GM23338 (cell line): Measurements from ENCODE around the gene SPRR2E. TPM values are rescaled to one million over a fixed set of nuclear protein-coding genes. Genes with fewer than 3 reads are reported as not detected.

Experiments
- ATAC-seq: fragments of 200-7000 bp; cut with Tn5 transposase; 3 replicates; pipeline ENCODE4 v1.9.1; 2020
- DNase-seq: peaks from one replicate; pipeline ENCODE4 v3.0.0-alpha.2; 2015; ENCODE audit warnings: low spot score
- H2AFZ ChIP-seq: fragments of 200-600 bp; sonication (generic); 2 replicates; pipeline ENCODE4 v1.8.0; 2016; ENCODE audit warnings: antibody characterized with exemption, mild to moderate bottlenecking, moderate library complexity
- H3F3A ChIP-seq: fragments of 200-600 bp; sonication (generic); replicated peaks from 2 replicates; pipeline ENCODE4 v1.8.0; 2017; ENCODE audit warnings: antibody characterized with exemption, mixed run types, low read depth
- H3K27ac ChIP-seq: fragments of 200-600 bp; sonication (generic); 2 replicates; pipeline ENCODE4 v1.6.1; 2016; ENCODE audit warnings: low read depth
- H3K27me3 ChIP-seq: fragments of 200-600 bp; sonication (generic); 2 replicates; pipeline ENCODE4 v1.8.0; 2016; ENCODE audit warnings: mild to moderate bottlenecking, mixed run types, moderate library complexity; ENCODE audit not compliant: insufficient read depth
- H3K36me3 ChIP-seq: fragments of 200-600 bp; sonication (generic); 2 replicates; pipeline ENCODE4 v1.8.0; 2016; ENCODE audit warnings: mild to moderate bottlenecking; ENCODE audit not compliant: insufficient read depth
- H3K4me1 ChIP-seq: fragments of 200-600 bp; sonication (generic); 2 replicates; pipeline ENCODE4 v1.8.0; 2016; ENCODE audit warnings: mild to moderate bottlenecking, moderate library complexity; ENCODE audit not compliant: insufficient read depth
- H3K4me2 ChIP-seq: fragments of 200-600 bp; sonication (generic); 2 replicates; pipeline ENCODE4 v1.7.1; 2017; ENCODE audit warnings: mixed run types
- H3K4me3 ChIP-seq: fragments of 200-600 bp; sonication (generic); 2 replicates; pipeline ENCODE4 v1.6.1; 2016; ENCODE audit warnings: mixed run types
- H3K79me2 ChIP-seq: fragments of 200-600 bp; sonication (generic); replicated peaks from 2 replicates; pipeline ENCODE4 v1.8.0; 2017; ENCODE audit warnings: mild to moderate bottlenecking; ENCODE audit not compliant: insufficient read depth
- H3K9me2 ChIP-seq: fragments of 200-600 bp; sonication (generic); 2 replicates; pipeline ENCODE4 v1.8.0; 2017; ENCODE audit not compliant: insufficient read depth
- H4K20me1 ChIP-seq: fragments of 200-600 bp; sonication (generic); replicated peaks from 2 replicates; pipeline ENCODE4 v1.8.0; 2017; ENCODE audit warnings: mild to moderate bottlenecking; ENCODE audit not compliant: insufficient read depth
- H3K27ac Mint-ChIP-seq: 2 replicates; pipeline ENCODE4 v1.8.0; 2020; ENCODE audit warnings: inconsistent platforms, mild to moderate bottlenecking, moderate library complexity, mixed read lengths
- H3K27me3 Mint-ChIP-seq: 3 replicates; pipeline ENCODE4 v1.8.0; 2022; ENCODE audit warnings: low read depth, mild to moderate bottlenecking, moderate library complexity, mixed read lengths, inconsistent platforms; ENCODE audit not compliant: insufficient read depth, poor library complexity
- H3K36me3 Mint-ChIP-seq: 3 replicates; pipeline ENCODE4 v1.8.0; 2021; ENCODE audit warnings: low read depth, mild to moderate bottlenecking, inconsistent platforms, moderate library complexity, mixed read lengths
- H3K4me1 Mint-ChIP-seq: 3 replicates; pipeline ENCODE4 v1.8.0; 2020; ENCODE audit warnings: mild to moderate bottlenecking, inconsistent platforms, mixed read lengths
- H3K4me3 Mint-ChIP-seq: 3 replicates; pipeline ENCODE4 v1.8.0; 2021; ENCODE audit warnings: moderate library complexity, mild to moderate bottlenecking, inconsistent platforms, mixed read lengths
- H3K9me3 Mint-ChIP-seq: 3 replicates; pipeline ENCODE4 v1.8.0; 2020; ENCODE audit warnings: moderate library complexity, mild to moderate bottlenecking, inconsistent platforms, mixed read lengths
- CREB1 ChIP-seq: fragments of 250-450 bp; sonication (Bioruptor Pico); IDR thresholded peaks from 2 replicates; pipeline ENCODE4 v1.5.0; 2020; ENCODE audit warnings: low read depth, mild to moderate bottlenecking, moderate library complexity
- ETS1 ChIP-seq: IDR thresholded peaks from 2 replicates; pipeline ENCODE4 v1.6.1; 2016; ENCODE audit warnings: antibody characterized with exemption
- EZH2 ChIP-seq: fragments of 200-600 bp; sonication (generic); IDR thresholded peaks from one replicate; pipeline ENCODE4 v1.8.0; 2017; ENCODE audit warnings: antibody characterized with exemption, mild to moderate bottlenecking, low read depth; ENCODE audit not compliant: unreplicated experiment
- EZH2phosphoT487 ChIP-seq: fragments of 200-600 bp; sonication (generic); IDR thresholded peaks from one replicate; pipeline ENCODE4 v1.8.1; 2018; ENCODE audit warnings: antibody characterized with exemption; ENCODE audit not compliant: unreplicated experiment
- JUNB ChIP-seq: IDR thresholded peaks from one replicate; pipeline ENCODE4 v1.6.1; 2016; ENCODE audit warnings: antibody characterized with exemption; ENCODE audit not compliant: unreplicated experiment
- NANOG ChIP-seq: IDR thresholded peaks from 2 replicates; pipeline ENCODE4 v1.6.1; 2016; ENCODE audit warnings: antibody characterized with exemption, borderline replicate concordance
- POLR2AphosphoS5 ChIP-seq: IDR thresholded peaks from 2 replicates; pipeline ENCODE4 v1.6.1; 2016; ENCODE audit warnings: antibody characterized with exemption, low read depth
- STAT1 ChIP-seq: IDR thresholded peaks from one replicate; pipeline ENCODE4 v1.6.1; 2016; ENCODE audit warnings: antibody characterized with exemption; ENCODE audit not compliant: unreplicated experiment
- ZNF114 ChIP-seq: fragments of 250-450 bp; sonication (Bioruptor Pico); IDR thresholded peaks from 2 replicates; pipeline ENCODE4 v1.5.0; 2020; ENCODE audit warnings: mild to moderate bottlenecking, moderate library complexity
- ZNF331 ChIP-seq: fragments of 250-450 bp; sonication (Bioruptor Pico); IDR thresholded peaks from 2 replicates; pipeline ENCODE4 v1.5.0; 2020; ENCODE audit warnings: low read depth, mild to moderate bottlenecking, moderate library complexity
- polyA plus RNA-seq: library from polyadenylated mRNA; unstranded; fragments of >200 nt; fragmentation: Nextera tagmentation; extraction: Ambion mirVana; gene quantifications from 2 replicates; pipeline ENCODE4 v1.2.1, GENCODE V29; 2016
- total RNA-seq: library from RNA; depleted of rRNA; stranded (reverse); fragments of >200 nt; shearing (Covaris generic); gene quantifications from 2 replicates; pipeline ENCODE4 v1.2.3, GENCODE V29; 2014
- TF ChIP-seq, protein P1 (sequence below): fragments of 250-450 bp; sonication (Bioruptor Pico); IDR thresholded peaks from 2 replicates; pipeline ENCODE4 v1.5.0; 2020; ENCODE audit warnings: mild to moderate bottlenecking, moderate library complexity
- TF ChIP-seq, protein P2 (sequence below): IDR thresholded peaks from one replicate; pipeline ENCODE4 v1.6.1; 2018; ENCODE audit warnings: antibody characterized with exemption; ENCODE audit not compliant: unreplicated experiment
- TF ChIP-seq, protein P3 (sequence below), 2 experiments: fragments of 200-600 bp in 1 of 2; sonication (generic) in 1 of 2; conservative IDR thresholded peaks; 2 replicates each; pipeline versions ENCODE4 v1.5.1 to v1.6.1; 2016 to 2017; ENCODE audit warnings: antibody characterized with exemption in 2 of 2, low read depth in 2 of 2, mild to moderate bottlenecking in 2 of 2, moderate library complexity in 1 of 2

SPRR2E gene
- total and polyA plus RNA-seq, 2 experiments from 2014 or later, result not detected

DNA sequence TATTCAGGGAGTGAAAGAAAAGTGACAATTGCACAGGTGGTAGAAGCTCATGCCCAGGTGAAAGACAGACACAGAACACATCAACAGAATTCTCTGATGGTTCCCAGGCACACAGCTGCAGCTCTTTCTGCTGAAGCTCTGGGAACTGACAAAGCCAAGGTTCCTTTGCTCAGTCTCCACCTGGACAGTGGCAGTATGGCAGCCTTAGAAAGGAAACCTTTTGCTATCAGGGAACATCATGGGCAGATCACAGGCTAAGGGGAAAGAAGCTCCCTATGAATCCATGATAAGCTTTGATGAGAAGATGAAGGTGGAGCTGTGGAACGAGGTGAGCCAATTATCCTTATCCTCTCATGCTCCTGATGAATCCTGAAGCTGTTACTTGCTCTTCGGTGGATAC, 24.1 kb downstream of the SPRR2E start:
- Histone ChIP-seq H3K9me2 (no peaks in the 10 kb centered on the region), H3K79me2 (no peaks in the 10 kb centered on the region), H3K4me3 (no peak overlapping the region), H3K36me3 (no peaks in the 10 kb centered on the region), H3K27me3 (no peaks in the 10 kb centered on the region), H4K20me1 (no peaks in the 10 kb centered on the region), H3K4me1 (no peaks in the 10 kb centered on the region), H3K27ac (no peak overlapping the region), H3K4me2 (no peak overlapping the region), H3F3A (no peaks in the 10 kb centered on the region), H2AFZ (no peak overlapping the region)
- Mint-ChIP-seq H3K36me3 (no peaks in the 10 kb centered on the region), H3K27ac (no peak overlapping the region), H3K9me3 (no peaks in the 10 kb centered on the region), H3K27me3 (peaks cover 3% of the 10 kb centered on the region), H3K4me1 (no peaks in the 10 kb centered on the region), H3K4me3 (no peak overlapping the region)
- peak; percentile 27; the same call in 1 of the 3 replicates for ATAC-seq
- peak; percentile 15 for DNase-seq
- TF ChIP-seq, protein P1, sequence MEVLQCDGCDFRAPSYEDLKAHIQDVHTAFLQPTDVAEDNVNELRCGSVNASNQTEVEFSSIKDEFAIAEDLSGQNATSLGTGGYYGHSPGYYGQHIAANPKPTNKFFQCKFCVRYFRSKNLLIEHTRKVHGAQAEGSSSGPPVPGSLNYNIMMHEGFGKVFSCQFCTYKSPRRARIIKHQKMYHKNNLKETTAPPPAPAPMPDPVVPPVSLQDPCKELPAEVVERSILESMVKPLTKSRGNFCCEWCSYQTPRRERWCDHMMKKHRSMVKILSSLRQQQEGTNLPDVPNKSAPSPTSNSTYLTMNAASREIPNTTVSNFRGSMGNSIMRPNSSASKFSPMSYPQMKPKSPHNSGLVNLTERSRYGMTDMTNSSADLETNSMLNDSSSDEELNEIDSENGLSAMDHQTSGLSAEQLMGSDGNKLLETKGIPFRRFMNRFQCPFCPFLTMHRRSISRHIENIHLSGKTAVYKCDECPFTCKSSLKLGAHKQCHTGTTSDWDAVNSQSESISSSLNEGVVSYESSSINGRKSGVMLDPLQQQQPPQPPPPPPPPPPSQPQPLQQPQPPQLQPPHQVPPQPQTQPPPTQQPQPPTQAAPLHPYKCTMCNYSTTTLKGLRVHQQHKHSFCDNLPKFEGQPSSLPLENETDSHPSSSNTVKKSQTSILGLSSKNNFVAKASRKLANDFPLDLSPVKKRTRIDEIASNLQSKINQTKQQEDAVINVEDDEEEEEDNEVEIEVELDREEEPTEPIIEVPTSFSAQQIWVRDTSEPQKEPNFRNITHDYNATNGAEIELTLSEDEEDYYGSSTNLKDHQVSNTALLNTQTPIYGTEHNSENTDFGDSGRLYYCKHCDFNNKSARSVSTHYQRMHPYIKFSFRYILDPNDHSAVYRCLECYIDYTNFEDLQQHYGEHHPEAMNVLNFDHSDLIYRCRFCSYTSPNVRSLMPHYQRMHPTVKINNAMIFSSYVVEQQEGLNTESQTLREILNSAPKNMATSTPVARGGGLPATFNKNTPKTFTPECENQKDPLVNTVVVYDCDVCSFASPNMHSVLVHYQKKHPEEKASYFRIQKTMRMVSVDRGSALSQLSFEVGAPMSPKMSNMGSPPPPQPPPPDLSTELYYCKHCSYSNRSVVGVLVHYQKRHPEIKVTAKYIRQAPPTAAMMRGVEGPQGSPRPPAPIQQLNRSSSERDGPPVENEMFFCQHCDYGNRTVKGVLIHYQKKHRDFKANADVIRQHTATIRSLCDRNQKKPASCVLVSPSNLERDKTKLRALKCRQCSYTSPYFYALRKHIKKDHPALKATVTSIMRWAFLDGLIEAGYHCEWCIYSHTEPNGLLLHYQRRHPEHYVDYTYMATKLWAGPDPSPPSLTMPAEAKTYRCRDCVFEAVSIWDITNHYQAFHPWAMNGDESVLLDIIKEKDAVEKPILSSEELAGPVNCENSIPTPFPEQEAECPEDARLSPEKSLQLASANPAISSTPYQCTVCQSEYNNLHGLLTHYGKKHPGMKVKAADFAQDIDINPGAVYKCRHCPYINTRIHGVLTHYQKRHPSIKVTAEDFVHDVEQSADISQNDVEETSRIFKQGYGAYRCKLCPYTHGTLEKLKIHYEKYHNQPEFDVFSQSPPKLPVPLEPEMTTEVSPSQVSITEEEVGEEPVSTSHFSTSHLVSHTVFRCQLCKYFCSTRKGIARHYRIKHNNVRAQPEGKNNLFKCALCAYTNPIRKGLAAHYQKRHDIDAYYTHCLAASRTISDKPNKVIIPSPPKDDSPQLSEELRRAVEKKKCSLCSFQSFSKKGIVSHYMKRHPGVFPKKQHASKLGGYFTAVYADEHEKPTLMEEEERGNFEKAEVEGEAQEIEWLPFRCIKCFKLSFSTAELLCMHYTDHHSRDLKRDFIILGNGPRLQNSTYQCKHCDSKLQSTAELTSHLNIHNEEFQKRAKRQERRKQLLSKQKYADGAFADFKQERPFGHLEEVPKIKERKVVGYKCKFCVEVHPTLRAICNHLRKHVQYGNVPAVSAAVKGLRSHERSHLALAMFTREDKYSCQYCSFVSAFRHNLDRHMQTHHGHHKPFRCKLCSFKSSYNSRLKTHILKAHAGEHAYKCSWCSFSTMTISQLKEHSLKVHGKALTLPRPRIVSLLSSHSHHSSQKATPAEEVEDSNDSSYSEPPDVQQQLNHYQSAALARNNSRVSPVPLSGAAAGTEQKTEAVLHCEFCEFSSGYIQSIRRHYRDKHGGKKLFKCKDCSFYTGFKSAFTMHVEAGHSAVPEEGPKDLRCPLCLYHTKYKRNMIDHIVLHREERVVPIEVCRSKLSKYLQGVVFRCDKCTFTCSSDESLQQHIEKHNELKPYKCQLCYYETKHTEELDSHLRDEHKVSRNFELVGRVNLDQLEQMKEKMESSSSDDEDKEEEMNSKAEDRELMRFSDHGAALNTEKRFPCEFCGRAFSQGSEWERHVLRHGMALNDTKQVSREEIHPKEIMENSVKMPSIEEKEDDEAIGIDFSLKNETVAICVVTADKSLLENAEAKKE, result no peak
- no peak for TF ChIP-seq EZH2phosphoT487
- TF ChIP-seq ZNF114 (CRISPR knock-in tag), result no peak
- no peak for TF ChIP-seq STAT1
- TF ChIP-seq, protein P2, sequence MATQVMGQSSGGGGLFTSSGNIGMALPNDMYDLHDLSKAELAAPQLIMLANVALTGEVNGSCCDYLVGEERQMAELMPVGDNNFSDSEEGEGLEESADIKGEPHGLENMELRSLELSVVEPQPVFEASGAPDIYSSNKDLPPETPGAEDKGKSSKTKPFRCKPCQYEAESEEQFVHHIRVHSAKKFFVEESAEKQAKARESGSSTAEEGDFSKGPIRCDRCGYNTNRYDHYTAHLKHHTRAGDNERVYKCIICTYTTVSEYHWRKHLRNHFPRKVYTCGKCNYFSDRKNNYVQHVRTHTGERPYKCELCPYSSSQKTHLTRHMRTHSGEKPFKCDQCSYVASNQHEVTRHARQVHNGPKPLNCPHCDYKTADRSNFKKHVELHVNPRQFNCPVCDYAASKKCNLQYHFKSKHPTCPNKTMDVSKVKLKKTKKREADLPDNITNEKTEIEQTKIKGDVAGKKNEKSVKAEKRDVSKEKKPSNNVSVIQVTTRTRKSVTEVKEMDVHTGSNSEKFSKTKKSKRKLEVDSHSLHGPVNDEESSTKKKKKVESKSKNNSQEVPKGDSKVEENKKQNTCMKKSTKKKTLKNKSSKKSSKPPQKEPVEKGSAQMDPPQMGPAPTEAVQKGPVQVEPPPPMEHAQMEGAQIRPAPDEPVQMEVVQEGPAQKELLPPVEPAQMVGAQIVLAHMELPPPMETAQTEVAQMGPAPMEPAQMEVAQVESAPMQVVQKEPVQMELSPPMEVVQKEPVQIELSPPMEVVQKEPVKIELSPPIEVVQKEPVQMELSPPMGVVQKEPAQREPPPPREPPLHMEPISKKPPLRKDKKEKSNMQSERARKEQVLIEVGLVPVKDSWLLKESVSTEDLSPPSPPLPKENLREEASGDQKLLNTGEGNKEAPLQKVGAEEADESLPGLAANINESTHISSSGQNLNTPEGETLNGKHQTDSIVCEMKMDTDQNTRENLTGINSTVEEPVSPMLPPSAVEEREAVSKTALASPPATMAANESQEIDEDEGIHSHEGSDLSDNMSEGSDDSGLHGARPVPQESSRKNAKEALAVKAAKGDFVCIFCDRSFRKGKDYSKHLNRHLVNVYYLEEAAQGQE, result no peak
- TF ChIP-seq ETS1, result no peak
- TF ChIP-seq ZNF331, result no peak
- TF ChIP-seq, protein P3, sequence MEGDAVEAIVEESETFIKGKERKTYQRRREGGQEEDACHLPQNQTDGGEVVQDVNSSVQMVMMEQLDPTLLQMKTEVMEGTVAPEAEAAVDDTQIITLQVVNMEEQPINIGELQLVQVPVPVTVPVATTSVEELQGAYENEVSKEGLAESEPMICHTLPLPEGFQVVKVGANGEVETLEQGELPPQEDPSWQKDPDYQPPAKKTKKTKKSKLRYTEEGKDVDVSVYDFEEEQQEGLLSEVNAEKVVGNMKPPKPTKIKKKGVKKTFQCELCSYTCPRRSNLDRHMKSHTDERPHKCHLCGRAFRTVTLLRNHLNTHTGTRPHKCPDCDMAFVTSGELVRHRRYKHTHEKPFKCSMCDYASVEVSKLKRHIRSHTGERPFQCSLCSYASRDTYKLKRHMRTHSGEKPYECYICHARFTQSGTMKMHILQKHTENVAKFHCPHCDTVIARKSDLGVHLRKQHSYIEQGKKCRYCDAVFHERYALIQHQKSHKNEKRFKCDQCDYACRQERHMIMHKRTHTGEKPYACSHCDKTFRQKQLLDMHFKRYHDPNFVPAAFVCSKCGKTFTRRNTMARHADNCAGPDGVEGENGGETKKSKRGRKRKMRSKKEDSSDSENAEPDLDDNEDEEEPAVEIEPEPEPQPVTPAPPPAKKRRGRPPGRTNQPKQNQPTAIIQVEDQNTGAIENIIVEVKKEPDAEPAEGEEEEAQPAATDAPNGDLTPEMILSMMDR (conservative IDR thresholded peaks at IDR 0.05; ENCODE audit: low read depth in 2 of 2), result no peak
- no peak for TF ChIP-seq POLR2AphosphoS5
- TF ChIP-seq JUNB, result no peak
- no peak for TF ChIP-seq CREB1 (CRISPR knock-in tag)
- no peak for TF ChIP-seq NANOG
- no peak for TF ChIP-seq EZH2
